HUES64 (cell line): ENCODE data around the gene DCX.

Experiments used
- H3K27ac ChIP-seq: 2 replicates; pipeline ENCODE4 v1.7.0; 2013; ENCODE audit warnings: low read depth, low read length, inconsistent platforms
- H3K27me3 ChIP-seq: 2 replicates; pipeline ENCODE4 v1.6.1; 2013; ENCODE audit warnings: mild to moderate bottlenecking, low read length; ENCODE audit not compliant: insufficient read depth
- H3K36me3 ChIP-seq: 2 replicates; pipeline ENCODE4 v1.6.1; 2013; ENCODE audit warnings: mild to moderate bottlenecking, low read length; ENCODE audit not compliant: insufficient read depth
- H3K4me1 ChIP-seq: 2 replicates; pipeline ENCODE4 v1.6.1; 2013; ENCODE audit warnings: mild to moderate bottlenecking, low read length, moderate library complexity; ENCODE audit not compliant: insufficient read depth
- H3K4me3 ChIP-seq: 2 replicates; pipeline ENCODE4 v1.5.1; 2013; ENCODE audit warnings: mild to moderate bottlenecking, low read length, moderate library complexity
- H3K9ac ChIP-seq: 2 replicates; pipeline ENCODE4 v1.6.1; 2013; ENCODE audit warnings: mild to moderate bottlenecking, low read depth, low read length
- H3K9me3 ChIP-seq: 2 replicates; pipeline ENCODE4 v1.6.1; 2013; ENCODE audit warnings: low read depth, low read length; ENCODE audit not compliant: insufficient read depth
- WGBS: fragments of 150-250, 120-280 bp; methylation state at CpG from one replicate; pipeline ENCODE4 v1.1.7; 2013; ENCODE audit warnings: missing lambda C conversion rate; 5-methylcytosine and 5-hydroxymethylcytosine counted together

The DCX gene

DNA sequence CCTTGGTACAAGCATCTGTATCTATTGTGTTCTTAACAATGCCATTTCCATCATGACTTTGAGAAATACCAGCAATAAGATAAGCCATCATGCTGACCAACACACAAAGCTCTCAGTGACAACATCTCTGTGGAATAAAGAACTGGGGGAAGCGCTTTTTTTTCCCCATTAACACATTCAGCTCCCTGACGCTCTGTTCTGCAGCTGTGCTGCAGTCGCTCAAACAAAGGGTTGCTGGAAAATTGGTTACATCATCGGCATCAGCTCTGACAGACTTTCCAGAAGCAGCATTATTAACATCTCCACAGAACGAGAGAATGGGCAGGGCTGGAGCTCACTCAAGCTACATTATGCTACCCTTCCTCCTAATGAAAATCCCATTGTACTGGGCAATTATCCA, 39.9 kb downstream of the DCX start:
- WGBS, result 74% methylated on average over 5 of the region's 5 CpGs
- H3K27ac ChIP-seq, result no peak overlapping the region
- H3K9ac ChIP-seq, result no peak overlapping the region
- peaks cover 13% of the 10 kb centered on the region for H3K4me1 ChIP-seq
- H3K27me3 ChIP-seq, result no peaks in the 10 kb centered on the region
- no peak overlapping the region for H3K4me3 ChIP-seq
- no peaks in the 10 kb centered on the region for H3K36me3 ChIP-seq
- H3K9me3 ChIP-seq, result no peaks in the 10 kb centered on the region

DNA sequence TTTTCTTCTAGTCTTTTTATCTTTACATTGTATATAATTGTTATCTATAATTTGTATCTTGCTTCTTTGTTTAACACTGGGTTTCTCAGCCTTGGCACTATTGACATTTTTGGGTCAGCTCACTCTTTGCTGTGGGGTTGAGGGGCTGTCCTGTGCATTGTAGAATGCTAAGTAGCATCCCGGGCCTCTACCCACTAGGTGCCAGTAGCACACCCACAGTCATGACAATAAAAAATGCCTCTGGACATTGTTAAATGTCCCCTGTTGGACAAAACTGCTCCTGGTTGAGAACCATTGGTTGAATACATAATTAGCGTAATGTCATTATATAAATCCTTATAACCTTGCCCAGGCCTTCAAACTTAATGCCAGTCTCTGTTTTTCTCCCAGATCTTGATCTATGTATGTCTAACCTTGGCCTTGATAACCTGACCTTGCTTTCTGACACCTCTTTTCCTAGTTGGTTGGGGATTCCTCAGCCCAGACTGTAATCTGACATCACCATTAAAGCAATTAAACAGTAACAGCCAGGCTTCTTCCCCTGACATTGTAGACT, 46.1 kb downstream of the DCX start:
- H3K9ac ChIP-seq, result no peak overlapping the region
- H3K27ac ChIP-seq, result no peak overlapping the region
- H3K4me1 ChIP-seq, result no peaks in the 10 kb centered on the region
- no peaks in the 10 kb centered on the region for H3K27me3 ChIP-seq
- no peaks in the 10 kb centered on the region for H3K9me3 ChIP-seq
- no peaks in the 10 kb centered on the region for H3K36me3 ChIP-seq
- no peak overlapping the region for H3K4me3 ChIP-seq
- WGBS, result 88% methylated on average over 1 of the region's 2 CpGs

DNA sequence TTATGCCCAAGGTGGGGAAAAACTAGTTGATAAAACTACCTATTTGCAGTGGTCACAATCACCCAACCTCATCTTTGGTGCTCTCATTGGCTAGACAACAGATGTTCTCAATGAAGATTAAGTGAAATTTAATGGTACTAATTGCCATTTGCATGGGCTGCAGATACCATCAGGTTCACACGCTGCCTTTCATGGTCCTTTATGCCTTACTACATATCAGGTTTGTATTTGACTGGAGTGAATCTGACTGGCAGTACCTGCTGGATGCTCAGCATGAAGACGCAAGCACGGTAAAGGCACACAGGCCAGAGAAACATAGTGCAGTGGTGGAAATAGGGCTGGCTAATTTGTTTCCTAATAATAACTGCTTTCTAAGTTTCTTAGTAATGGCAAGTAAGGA, 48.3 kb downstream of the DCX start:
- Histone ChIP-seq H3K4me3 (no peak overlapping the region), H3K27me3 (no peaks in the 10 kb centered on the region), H3K36me3 (no peaks in the 10 kb centered on the region), H3K9me3 (no peaks in the 10 kb centered on the region), H3K4me1 (no peaks in the 10 kb centered on the region), H3K27ac (no peak overlapping the region), H3K9ac (no peak overlapping the region)
- 93% methylated on average over 3 of the region's 3 CpGs for WGBS

DNA sequence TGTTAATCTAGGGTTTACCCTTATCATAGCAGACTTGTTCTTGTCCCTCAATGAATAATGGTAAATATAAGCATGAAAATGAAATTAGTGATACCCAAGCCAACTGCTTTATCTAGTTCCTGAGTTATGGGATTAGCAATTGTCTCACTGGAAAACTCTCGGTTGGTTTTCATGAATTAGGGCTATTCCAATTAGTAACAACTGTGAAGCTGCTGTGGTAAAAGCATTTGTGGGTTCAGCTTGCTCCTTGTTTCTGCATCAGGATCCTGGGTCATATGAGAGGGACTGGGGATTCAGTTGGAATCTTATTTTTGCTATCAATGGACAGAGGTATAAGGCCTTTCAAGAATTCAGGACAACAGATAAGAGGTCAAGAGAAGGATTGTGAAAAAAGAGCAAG, 50.2 kb downstream of the DCX start:
- Histone ChIP-seq H3K9me3 (no peaks in the 10 kb centered on the region), H3K4me1 (no peaks in the 10 kb centered on the region), H3K27me3 (no peaks in the 10 kb centered on the region), H3K27ac (no peak overlapping the region), H3K9ac (no peak overlapping the region), H3K4me3 (no peak overlapping the region), H3K36me3 (no peaks in the 10 kb centered on the region)
- 82% methylated on average over 1 of the region's 1 CpG for WGBS

DNA sequence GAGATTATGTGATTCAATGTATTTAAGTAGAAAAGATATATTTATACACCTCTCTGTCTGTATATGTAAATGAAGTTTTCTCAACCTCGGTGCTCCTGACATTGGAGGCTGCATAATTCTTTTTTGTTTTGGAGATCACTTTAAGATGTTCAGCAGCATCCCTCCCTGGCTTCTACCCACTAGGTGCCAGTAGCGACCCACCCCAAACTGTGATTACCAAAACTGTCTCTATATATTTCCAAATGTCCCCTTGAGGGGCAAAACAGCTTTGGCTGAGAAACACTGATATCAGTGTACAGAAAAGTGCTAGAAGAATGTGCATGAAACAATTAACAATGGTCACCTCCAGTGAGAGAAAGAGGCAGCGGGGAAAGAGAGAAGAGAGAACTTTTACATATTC, 51.2 kb downstream of the DCX start:
- H3K27me3 ChIP-seq, result no peaks in the 10 kb centered on the region
- H3K9me3 ChIP-seq, result no peaks in the 10 kb centered on the region
- no peak overlapping the region for H3K9ac ChIP-seq
- no peaks in the 10 kb centered on the region for H3K36me3 ChIP-seq
- no peaks in the 10 kb centered on the region for H3K4me1 ChIP-seq
- 80% methylated on average over 1 of the region's 3 CpGs for WGBS
- H3K4me3 ChIP-seq, result no peak overlapping the region
- H3K27ac ChIP-seq, result no peak overlapping the region

DNA sequence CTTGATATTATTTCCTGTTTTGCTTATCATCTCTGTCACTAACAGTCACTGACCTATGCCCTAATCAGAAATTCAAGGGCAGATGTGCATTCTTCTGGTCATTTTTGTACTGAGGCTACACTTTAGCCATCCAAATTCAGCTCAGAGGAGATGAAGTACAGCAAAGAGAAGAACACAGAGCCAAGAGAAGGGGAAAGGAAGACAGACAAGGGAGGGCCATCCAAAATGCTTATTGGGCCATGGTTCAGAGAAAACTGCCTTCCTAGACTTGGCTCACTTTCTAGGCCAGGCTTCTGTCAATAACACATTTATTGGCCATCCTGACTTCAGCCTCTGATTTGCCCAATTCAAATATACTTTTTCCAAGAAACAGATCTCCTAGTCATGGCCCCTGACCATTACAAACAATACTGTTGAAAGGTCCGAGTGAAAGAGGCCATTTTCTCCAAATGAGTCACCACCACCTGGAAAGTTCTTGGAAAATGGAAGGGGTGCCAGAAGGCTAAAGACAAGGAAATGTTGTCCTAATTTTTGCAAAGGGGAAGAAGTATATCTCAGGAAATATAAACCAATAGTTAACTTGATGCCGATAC, 56.4 kb downstream of the DCX start:
- 67% methylated on average over 1 of the region's 2 CpGs for WGBS
- Histone ChIP-seq H3K36me3 (no peaks in the 10 kb centered on the region), H3K9ac (no peak overlapping the region), H3K4me1 (no peaks in the 10 kb centered on the region), H3K27ac (no peak overlapping the region), H3K9me3 (no peaks in the 10 kb centered on the region), H3K4me3 (no peak overlapping the region), H3K27me3 (no peaks in the 10 kb centered on the region)

DNA sequence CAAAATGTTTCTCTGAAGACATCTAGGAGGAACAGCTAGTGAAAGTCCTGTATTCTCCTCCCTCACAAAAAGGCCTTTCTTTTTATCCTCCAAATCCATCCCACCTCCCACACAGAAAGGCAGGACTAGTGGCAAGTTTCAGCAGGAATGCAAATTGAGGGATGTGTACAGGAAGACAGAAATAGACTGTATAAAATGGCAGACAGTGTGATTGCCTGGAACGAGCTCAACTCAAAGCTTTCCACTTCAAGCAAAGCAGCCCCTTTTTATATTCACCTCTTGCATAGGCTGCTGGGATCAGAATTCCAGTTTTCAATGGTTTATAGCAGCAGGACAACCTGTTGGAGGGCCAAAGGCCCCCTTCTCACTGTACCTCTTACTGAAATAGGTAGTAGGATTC, 57.5 kb downstream of the DCX start:
- WGBS, result no CpG with 5 or more reads among the region's 1 CpG
- H3K9ac ChIP-seq, result no peak overlapping the region
- H3K27me3 ChIP-seq, result no peaks in the 10 kb centered on the region
- no peaks in the 10 kb centered on the region for H3K9me3 ChIP-seq
- no peak overlapping the region for H3K4me3 ChIP-seq
- H3K4me1 ChIP-seq, result no peaks in the 10 kb centered on the region
- no peak overlapping the region for H3K27ac ChIP-seq
- no peaks in the 10 kb centered on the region for H3K36me3 ChIP-seq

DNA sequence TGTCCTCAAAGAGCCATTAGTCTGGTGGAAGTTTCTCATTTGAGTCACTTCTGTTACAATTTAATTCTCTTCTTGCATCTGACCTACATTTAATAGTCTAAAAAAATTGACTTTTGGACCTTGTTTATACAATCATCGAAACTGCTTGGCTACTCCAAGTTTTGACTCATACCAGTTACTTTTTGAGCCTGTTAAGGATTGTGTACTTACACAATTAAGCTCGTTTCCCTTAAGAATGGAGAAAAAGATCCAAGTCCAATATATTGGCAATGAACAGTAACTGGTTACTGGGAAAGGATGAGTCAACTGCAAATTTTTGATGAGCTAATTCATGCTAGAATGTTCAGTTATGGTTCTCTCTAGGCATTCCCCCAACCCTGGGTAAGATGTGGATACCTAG, 58.2 kb downstream of the DCX start:
- no peak overlapping the region for H3K9ac ChIP-seq
- H3K27me3 ChIP-seq, result no peaks in the 10 kb centered on the region
- no peak overlapping the region for H3K4me3 ChIP-seq
- WGBS, result 90% methylated on average over 2 of the region's 2 CpGs
- H3K27ac ChIP-seq, result no peak overlapping the region
- H3K36me3 ChIP-seq, result no peaks in the 10 kb centered on the region
- no peaks in the 10 kb centered on the region for H3K4me1 ChIP-seq
- H3K9me3 ChIP-seq, result no peaks in the 10 kb centered on the region

DNA sequence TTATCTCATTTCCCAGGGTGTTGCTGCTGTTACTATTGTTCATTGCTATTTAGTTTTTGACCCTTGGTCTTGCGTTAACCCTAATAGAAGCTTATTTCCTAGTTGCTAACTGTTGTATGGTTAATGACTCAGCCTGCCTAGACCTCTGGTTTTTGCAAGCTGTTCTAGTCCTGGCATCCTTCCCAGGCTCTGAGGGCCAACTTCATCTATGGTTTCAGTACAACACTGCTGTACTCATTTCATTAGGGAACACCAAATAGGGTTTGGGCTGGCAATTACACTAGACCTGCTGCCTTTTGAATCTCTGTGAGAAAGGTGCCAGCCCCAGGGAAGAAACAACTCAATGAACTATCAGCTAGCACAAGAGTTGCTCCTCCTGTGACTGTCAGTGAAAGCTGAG, 59.6 kb downstream of the DCX start:
- WGBS, result 92% methylated on average over 1 of the region's 1 CpG
- Histone ChIP-seq H3K4me1 (no peaks in the 10 kb centered on the region), H3K36me3 (no peaks in the 10 kb centered on the region), H3K27ac (no peak overlapping the region), H3K27me3 (no peaks in the 10 kb centered on the region), H3K9ac (no peak overlapping the region), H3K4me3 (no peak overlapping the region), H3K9me3 (no peaks in the 10 kb centered on the region)

DNA sequence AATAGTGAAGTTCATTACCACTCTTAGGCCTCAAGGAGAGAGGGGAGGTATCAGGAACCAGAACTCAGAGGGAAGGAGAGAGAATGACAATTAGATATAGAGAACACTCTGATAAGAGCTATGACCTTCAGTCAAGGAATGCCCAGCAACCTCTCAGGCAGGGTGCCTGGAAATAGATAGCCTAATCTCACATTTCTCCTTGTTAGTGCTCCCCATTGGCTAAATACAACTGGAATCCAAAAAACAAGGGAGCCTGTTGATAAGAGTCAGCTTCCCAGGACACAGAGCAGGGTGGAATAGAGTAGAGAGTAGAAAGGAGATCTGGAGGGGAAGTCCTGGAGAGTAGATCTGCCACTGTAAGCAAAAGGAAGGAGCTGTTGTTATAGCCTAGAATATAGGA, 62.1 kb downstream of the DCX start:
- Histone ChIP-seq H3K4me3 (no peak overlapping the region), H3K4me1 (no peaks in the 10 kb centered on the region), H3K9ac (no peak overlapping the region), H3K9me3 (no peaks in the 10 kb centered on the region), H3K36me3 (no peaks in the 10 kb centered on the region), H3K27me3 (no peaks in the 10 kb centered on the region), H3K27ac (no peak overlapping the region)

DNA sequence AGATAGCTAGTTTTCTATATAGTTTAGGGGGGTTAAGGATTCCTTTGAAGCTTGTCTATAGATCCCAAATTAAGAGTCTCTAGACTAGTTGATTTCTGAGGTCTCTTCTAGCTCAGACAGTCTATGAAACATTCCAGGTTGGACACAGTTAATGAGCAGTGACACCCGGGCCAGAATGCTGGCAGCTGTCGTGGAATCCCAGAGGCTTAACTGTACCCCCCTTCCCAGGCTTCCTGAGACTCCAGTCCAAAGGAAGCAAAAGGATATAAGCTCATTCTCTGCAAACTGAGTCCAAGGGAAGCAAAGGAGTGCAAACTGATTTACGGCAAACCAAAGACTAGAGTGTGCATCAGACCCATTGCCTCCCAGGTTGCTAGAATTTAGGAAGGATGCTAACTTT, 62.9 kb downstream of the DCX start:
- no peak overlapping the region for H3K9ac ChIP-seq
- no peaks in the 10 kb centered on the region for H3K4me1 ChIP-seq
- H3K9me3 ChIP-seq, result no peaks in the 10 kb centered on the region
- H3K27me3 ChIP-seq, result no peaks in the 10 kb centered on the region
- no peak overlapping the region for H3K4me3 ChIP-seq
- no peak overlapping the region for H3K27ac ChIP-seq
- WGBS, result 86% methylated on average over 3 of the region's 3 CpGs
- H3K36me3 ChIP-seq, result no peaks in the 10 kb centered on the region

DNA sequence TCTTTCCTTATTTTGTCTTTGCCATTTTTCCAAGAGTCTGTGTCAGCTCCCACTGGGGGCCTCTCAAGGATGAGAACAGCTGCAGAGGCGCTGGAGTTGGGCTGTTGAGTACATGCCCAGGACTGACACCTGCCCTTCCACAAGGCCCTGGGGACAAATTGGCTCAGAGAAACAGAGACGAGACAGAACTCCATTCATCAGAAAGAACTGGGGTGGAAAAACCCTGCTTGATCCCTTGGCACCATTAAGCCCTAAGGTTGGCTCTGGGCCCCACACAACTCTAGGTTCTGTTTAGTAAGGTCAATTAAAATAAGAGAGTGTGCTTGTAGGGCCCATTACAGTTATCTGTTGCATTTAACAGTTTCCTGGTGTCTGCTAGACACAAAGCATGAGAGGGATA, 63.6 kb downstream of the DCX start:
- Histone ChIP-seq H3K27ac (no peak overlapping the region), H3K4me1 (no peaks in the 10 kb centered on the region), H3K36me3 (no peaks in the 10 kb centered on the region), H3K27me3 (no peaks in the 10 kb centered on the region), H3K9me3 (no peaks in the 10 kb centered on the region), H3K9ac (no peak overlapping the region), H3K4me3 (no peak overlapping the region)
- WGBS, result 96% methylated on average over 2 of the region's 2 CpGs
